Measurements from ENCODE around the gene RAD23A. TPM values are rescaled to one million over a fixed set of nuclear protein-coding genes. Genes with fewer than 3 reads are reported as not detected.

RAD23A gene
- total and polyA plus RNA-seq, 2 of the 4 experiments (the other 2 are of a cell fraction) = 54.3 to 67.8 TPM

GRCh38 chr19:12949363-12950283, 4.0 kb downstream of the RAD23A start:
- in situ Hi-C loops (cut with MboI; ENCODE audit: low sequenced_read_pairs) (no loop called here), intact Hi-C loops (cut with micrococcal nuclease) (no loop called here), dilution Hi-C loops (cut with HindIII; ENCODE audit: low sequenced_read_pairs, unreplicated experiment) (no loop called here)
- Histone ChIP-seq H2BK20ac (ENCODE audit: low read depth, low read length) (no peak overlapping the region), H3K4ac (ENCODE audit: low read depth, low read length) (no peak overlapping the region), H4K91ac (ENCODE audit: insufficient read depth, low read depth, low read length) (no peak overlapping the region), H3K79me1 (ENCODE audit: low read depth in 1 of 2, low read length in 2 of 2) (peaks cover 30 to 74% of the 10 kb centered on the region in 2 experiments), H2AFZ (replicated peaks; ENCODE audit: low read length, poor library complexity) (no peak overlapping the region), H3K4me3 (ENCODE audit: insufficient read depth, low read depth, low read length) (no peak overlapping the region), H3K36me3 (ENCODE audit: control insufficient read depth, insufficient read depth, low read length) (peaks cover 60% of the 10 kb centered on the region), H2AK9ac (replicated peaks; ENCODE audit: low read depth, low read length, poor library complexity) (no peak overlapping the region), H4K5ac (ENCODE audit: low read depth, low read length) (no peak overlapping the region), H3K56ac (ENCODE audit: extremely low read depth, insufficient read depth, low read length) (no peak overlapping the region), H2BK120ac (ENCODE audit: low read depth, low read length) (no peak overlapping the region), H2BK5ac (ENCODE audit: low read depth, low read length, poor library complexity, severe bottlenecking) (no peak overlapping the region), H3K9ac (ENCODE audit: low read depth, low read length) (no peak overlapping the region), H3K14ac (replicated peaks; ENCODE audit: low read depth, low read length) (no peak overlapping the region), H4K20me1 (ENCODE audit: insufficient read depth, low read length) (peaks cover 34% of the 10 kb centered on the region), H3K18ac (ENCODE audit: low read depth, low read length) (no peak overlapping the region), H4K8ac (ENCODE audit: low read depth in 2 of 2, low read length in 2 of 2) (no peak overlapping the region), H3K27ac (ENCODE audit: insufficient read depth, low read length) (no peak overlapping the region), H3K4me2 (ENCODE audit: low read depth, low read length) (no peak overlapping the region), H3K23ac (ENCODE audit: low read depth, low read length) (no peak overlapping the region), H3K9me3 (ENCODE audit: control insufficient read depth, insufficient read depth, low read length) (no peaks in the 10 kb centered on the region), H2AK5ac (ENCODE audit: low read depth, low read length) (no peak overlapping the region), H3K9me1 (ENCODE audit: insufficient read depth, low read length) (peaks cover 9% of the 10 kb centered on the region; the same call in 1 of the 2 replicates), H2BK15ac (ENCODE audit: low read depth, low read length) (no peak overlapping the region), H3K27me3 (ENCODE audit: control insufficient read depth, insufficient read depth, low read length) (no peaks in the 10 kb centered on the region), H3K4me1 (ENCODE audit: control insufficient read depth, insufficient read depth, low read length) (peaks cover 22% of the 10 kb centered on the region)
- TF ChIP-seq CTCF (conservative IDR thresholded peaks at IDR 0.05; ENCODE audit: low read depth, low read length) (no peak), BHLHE40 (IDR thresholded peaks at IDR 0.05; ENCODE audit: low read depth, low read length) (no peak), ELK1 (IDR thresholded peaks at IDR 0.05; ENCODE audit: borderline replicate concordance, low read depth, low read length) (no peak), FOS (IDR thresholded peaks at IDR 0.05; ENCODE audit: low read depth, low read length) (no peak), RFX5 (IDR thresholded peaks at IDR 0.05; ENCODE audit: low read depth, low read length) (no peak), RCOR1 (IDR thresholded peaks at IDR 0.05; ENCODE audit: insufficient replicate concordance, low read length) (no peak), MAFK (IDR thresholded peaks at IDR 0.05; ENCODE audit: low read depth, low read length) (no peak), CHD1 (IDR thresholded peaks at IDR 0.05; ENCODE audit: low read depth, low read length) (no peak), RAD21 (IDR thresholded peaks at IDR 0.05; ENCODE audit: low read length) (no peak), SMC3 (IDR thresholded peaks at IDR 0.05; ENCODE audit: low read depth, low read length) (no peak), NFE2L2 (IDR thresholded peaks at IDR 0.05; ENCODE audit: low read depth, low read length) (no peak)
- BruUV-seq (replicated peaks) = no TSS peak
- ATAC-seq (ENCODE audit: low read depth) (no peak), DNase-seq (no peak)
- 89% methylated on average over 4 of the region's 16 CpGs; no CpG with 5 or more reads in 1 of the 2 experiments for WGBS, 2 experiments (ENCODE audit: extremely low coverage in 2 of 2, insufficient read length in 1 of 2)
- ChIA-PET POLR2A (ENCODE audit: unreplicated experiment) (no interaction called here), CTCF (no interaction called here)

All from IMR-90 (cell line).